Measurements from ENCODE around the gene FAM149B1.
A peak's percentile ranks its signal among the peaks of the same experiment; 100 is the strongest.
"Not testable (repeated sequence)": the region's sequence is repeated elsewhere in the genome, so short reads cannot be mapped to it uniquely, and the experiment has no call there.

The FAM149B1 gene

DNA sequence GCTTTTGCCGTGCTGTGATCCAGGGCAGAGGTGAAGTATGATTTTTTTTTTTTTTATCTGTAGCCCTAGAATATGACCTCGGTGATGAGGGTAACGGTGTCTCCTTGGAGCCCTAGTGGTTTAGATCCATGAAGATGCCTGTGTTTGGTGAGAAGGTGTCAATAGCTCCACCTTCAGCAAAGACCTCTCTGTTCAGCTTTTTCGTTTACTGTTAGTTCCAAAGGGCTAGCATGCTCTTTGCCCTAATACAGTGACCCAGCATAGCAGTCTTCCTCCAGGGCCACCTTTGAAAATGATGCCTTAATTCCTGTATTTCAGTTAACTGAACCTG, 85.3 kb downstream of the FAM149B1 start:
- Histone ChIP-seq H3K36me3 (ENCODE audit: insufficient read depth, low read length) (peaks cover 34% of the 10 kb centered on the region; the same call in 1 of the 2 replicates), H3K9me2 (ENCODE audit: low read depth, low read length) (no peaks in the 10 kb centered on the region), H4K20me1 (ENCODE audit: insufficient read depth, low read length) (no peaks in the 10 kb centered on the region), H3K9ac (ENCODE audit: low read length) (peak overlapping the region; percentile 97), H3K27ac (ENCODE audit: low read depth, low read length, poor library complexity, severe bottlenecking) (peak overlapping the region; percentile 76), H3K9me3 (ENCODE audit: low read length) (no peaks in the 10 kb centered on the region), H3K79me2 (ENCODE audit: insufficient read depth, low read length) (peaks cover 27% of the 10 kb centered on the region), H3F3A (ENCODE audit: insufficient read depth, low read length) (no peaks in the 10 kb centered on the region; the same call in 1 of the 2 replicates), H3K27me3 (ENCODE audit: insufficient read depth, low read length) (no peaks in the 10 kb centered on the region), H3K4me2 (ENCODE audit: low read length) (peak overlapping the region; percentile 100), H3K4me1 (ENCODE audit: insufficient read depth, low read length, severe bottlenecking) (peaks cover 46% of the 10 kb centered on the region), H3K4me3 (ENCODE audit: low read depth, low read length, poor library complexity, severe bottlenecking) (peak overlapping the region; percentile 89), H2AFZ (ENCODE audit: low read length) (no peak overlapping the region)
- no peak for TF ChIP-seq EZH2 (IDR thresholded peaks at IDR 0.05; ENCODE audit: borderline replicate concordance, low read length)
- TF ChIP-seq, protein P1, sequence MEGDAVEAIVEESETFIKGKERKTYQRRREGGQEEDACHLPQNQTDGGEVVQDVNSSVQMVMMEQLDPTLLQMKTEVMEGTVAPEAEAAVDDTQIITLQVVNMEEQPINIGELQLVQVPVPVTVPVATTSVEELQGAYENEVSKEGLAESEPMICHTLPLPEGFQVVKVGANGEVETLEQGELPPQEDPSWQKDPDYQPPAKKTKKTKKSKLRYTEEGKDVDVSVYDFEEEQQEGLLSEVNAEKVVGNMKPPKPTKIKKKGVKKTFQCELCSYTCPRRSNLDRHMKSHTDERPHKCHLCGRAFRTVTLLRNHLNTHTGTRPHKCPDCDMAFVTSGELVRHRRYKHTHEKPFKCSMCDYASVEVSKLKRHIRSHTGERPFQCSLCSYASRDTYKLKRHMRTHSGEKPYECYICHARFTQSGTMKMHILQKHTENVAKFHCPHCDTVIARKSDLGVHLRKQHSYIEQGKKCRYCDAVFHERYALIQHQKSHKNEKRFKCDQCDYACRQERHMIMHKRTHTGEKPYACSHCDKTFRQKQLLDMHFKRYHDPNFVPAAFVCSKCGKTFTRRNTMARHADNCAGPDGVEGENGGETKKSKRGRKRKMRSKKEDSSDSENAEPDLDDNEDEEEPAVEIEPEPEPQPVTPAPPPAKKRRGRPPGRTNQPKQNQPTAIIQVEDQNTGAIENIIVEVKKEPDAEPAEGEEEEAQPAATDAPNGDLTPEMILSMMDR (IDR thresholded peaks at IDR 0.05; ENCODE audit: low read length), result peak; percentile 17; the same call in 1 of the 2 replicates

DNA sequence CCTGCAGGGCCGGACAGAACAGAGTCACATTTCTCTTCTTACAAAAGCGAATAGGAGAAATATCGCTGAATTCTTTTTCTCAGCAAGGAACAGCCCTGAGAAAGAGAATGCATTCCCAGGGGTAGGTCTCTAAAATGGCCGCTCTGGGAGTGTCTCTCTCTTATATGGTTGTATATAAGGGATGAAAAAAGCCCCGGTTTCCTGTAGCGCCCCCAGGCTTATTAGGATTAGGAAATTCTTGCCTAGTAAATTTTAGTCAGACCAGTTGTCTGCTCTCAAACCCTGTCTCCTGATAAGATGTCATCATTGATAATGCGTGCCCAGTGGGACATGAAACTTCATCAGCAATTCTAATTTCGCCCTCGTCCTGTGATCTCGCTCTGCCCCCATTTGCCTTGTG, 90.7 kb downstream of the FAM149B1 start:
- H3K4me1 ChIP-seq (ENCODE audit: insufficient read depth, low read length, severe bottlenecking), result not testable (repeated sequence)

DNA sequence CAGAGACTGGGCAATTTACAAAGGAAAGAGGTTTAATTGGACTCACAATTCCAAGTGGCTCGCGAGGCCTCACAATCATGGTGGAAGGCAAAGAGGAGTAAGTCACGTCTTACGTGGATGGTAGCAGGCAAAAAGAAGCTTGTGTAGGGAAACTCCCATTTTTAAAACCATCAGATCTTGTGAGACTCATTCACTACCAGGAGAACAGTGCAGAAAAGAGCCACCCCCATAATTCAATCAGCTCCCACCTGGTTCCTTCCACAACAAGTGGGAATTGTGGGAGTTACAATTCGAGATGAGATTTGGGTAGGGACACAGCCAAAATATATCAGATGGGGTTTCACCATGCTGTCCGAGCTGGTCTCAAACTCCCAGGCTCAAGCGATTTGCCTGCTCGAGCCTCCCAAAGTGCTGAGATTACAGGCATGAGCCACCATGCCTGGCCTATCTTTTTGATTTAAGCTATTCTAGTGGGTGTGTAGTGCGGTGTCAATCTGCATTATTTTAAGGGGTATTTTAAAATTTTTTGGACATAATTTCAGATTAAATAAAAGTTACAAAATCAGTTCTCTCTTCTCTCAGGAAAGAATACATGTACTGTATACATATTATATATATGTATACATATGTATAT, 93.6 kb downstream of the FAM149B1 start:
- H3K27ac ChIP-seq (ENCODE audit: low read depth, low read length, poor library complexity, severe bottlenecking), result no peak overlapping the region

More for the DNA sequence above, 90.7 kb downstream of the FAM149B1 start:
- not testable (repeated sequence) for H3K4me2 ChIP-seq (ENCODE audit: low read length); H3K79me2 ChIP-seq (ENCODE audit: insufficient read depth, low read length); H3K9me2 ChIP-seq (ENCODE audit: low read depth, low read length); H3K36me3 ChIP-seq (ENCODE audit: insufficient read depth, low read length); H4K20me1 ChIP-seq (ENCODE audit: insufficient read depth, low read length); H2AFZ ChIP-seq (ENCODE audit: low read length); H3F3A ChIP-seq (ENCODE audit: insufficient read depth, low read length); H3K27me3 ChIP-seq (ENCODE audit: insufficient read depth, low read length); H3K4me3 ChIP-seq (ENCODE audit: low read depth, low read length, poor library complexity, severe bottlenecking); H3K9ac ChIP-seq (ENCODE audit: low read length); H3K27ac ChIP-seq (ENCODE audit: low read depth, low read length, poor library complexity, severe bottlenecking); H3K9me3 ChIP-seq (ENCODE audit: low read length)

More for the DNA sequence above, 93.6 kb downstream of the FAM149B1 start:
- no peaks in the 10 kb centered on the region for H3K4me1 ChIP-seq (ENCODE audit: insufficient read depth, low read length, severe bottlenecking)
- no peaks in the 10 kb centered on the region for H4K20me1 ChIP-seq (ENCODE audit: insufficient read depth, low read length)
- no peaks in the 10 kb centered on the region for H3K36me3 ChIP-seq (ENCODE audit: insufficient read depth, low read length)
- H3K9me3 ChIP-seq (ENCODE audit: low read length), result 0 out of 2 replicates have a peak, but pooled peaks cover 2% of the 10 kb centered on the region
- no peaks in the 10 kb centered on the region for H3K9me2 ChIP-seq (ENCODE audit: low read depth, low read length)
- no peaks in the 10 kb centered on the region for H3F3A ChIP-seq (ENCODE audit: insufficient read depth, low read length)
- H3K4me2 ChIP-seq (ENCODE audit: low read length), result no peak overlapping the region
- no peak overlapping the region for H3K4me3 ChIP-seq (ENCODE audit: low read depth, low read length, poor library complexity, severe bottlenecking)
- no peaks in the 10 kb centered on the region for H3K27me3 ChIP-seq (ENCODE audit: insufficient read depth, low read length)
- no peak overlapping the region for H3K9ac ChIP-seq (ENCODE audit: low read length)
- H2AFZ ChIP-seq (ENCODE audit: low read length), result no peak overlapping the region
- no peak for TF ChIP-seq EZH2 (IDR thresholded peaks at IDR 0.05; ENCODE audit: borderline replicate concordance, low read length)
- TF ChIP-seq, protein P1 (IDR thresholded peaks at IDR 0.05; ENCODE audit: low read length), result no peak
- no peaks in the 10 kb centered on the region for H3K79me2 ChIP-seq (ENCODE audit: insufficient read depth, low read length)
